ENCODE results near the gene UGT2A1. TPM values are rescaled to one million over a fixed set of nuclear protein-coding genes. Genes with fewer than 3 reads are reported as not detected.

The UGT2A1 gene
- total RNA-seq, result not detected
- polyA plus RNA-seq, result not detected
- long read RNA-seq, donor 1, result 0 reads
- long read RNA-seq, donor 2, result 0 reads
- long read RNA-seq, donor 3, result 0 reads

- DNase-seq, result no peak
- intact Hi-C loops (cut with DNase I), result no loop called here
- 83 to 93% (median 90%) methylated on average over 1 of the region's 1 CpG for WGBS, 3 donors
- H3K27ac ChIP-seq, result no peak within 1 kb of the TSS
- H3K4me1 ChIP-seq (ENCODE audit: insufficient read depth), result no peaks in the 10 kb centered on the region
- no peaks in the 10 kb centered on the region for H3K36me3 ChIP-seq
- no peaks in the 10 kb centered on the region for H3K9me3 ChIP-seq
- no peak within 1 kb of the TSS for H3K4me3 ChIP-seq
- no peaks in the 10 kb centered on the region for H3K27me3 ChIP-seq
- no peak for TF ChIP-seq POLR2A (IDR thresholded peaks at IDR 0.05)
- no peak for TF ChIP-seq EP300 (IDR thresholded peaks at IDR 0.05)
- no peak for TF ChIP-seq CTCF (IDR thresholded peaks at IDR 0.05)
Measured at GRCh38 chr4:69653147-69653546, at the start of gene UGT2A1. Gene UGT2A1, minus strand, starts transcription at chr4:69653247. Its CDS starts 5,603 bp downstream, at chr4:69647644.

- Histone ChIP-seq H3K27ac (no peak overlapping the region), H3K36me3 (no peaks in the 10 kb centered on the region), H3K4me1 (ENCODE audit: insufficient read depth) (no peaks in the 10 kb centered on the region), H3K4me3 (no peak overlapping the region), H3K9me3 (no peaks in the 10 kb centered on the region), H3K27me3 (no peaks in the 10 kb centered on the region)
- intact Hi-C loops (cut with DNase I), result loop anchor here in 1 of 4 donors (10.0 kb wide), 1 partner anchor 1437 kb away; no protein-coding TSS in a partner anchor
- TF ChIP-seq POLR2A (IDR thresholded peaks at IDR 0.05) (no peak), CTCF (IDR thresholded peaks at IDR 0.05) (no peak), EP300 (IDR thresholded peaks at IDR 0.05) (no peak)
- DNase-seq, result no peak
- 76 to 82% (median 78%) methylated on average over 3 of the region's 3 CpGs for WGBS, 3 donors
Measured at GRCh38 chr4:69702201-69702600, 49.2 kb upstream of the UGT2A1 start.

- 79 to 80% (median 80%) methylated on average over 4 of the region's 4 CpGs for WGBS, 3 donors
- TF ChIP-seq EP300 (IDR thresholded peaks at IDR 0.05), result no peak
- no peak for TF ChIP-seq POLR2A (IDR thresholded peaks at IDR 0.05)
- TF ChIP-seq CTCF (IDR thresholded peaks at IDR 0.05), result no peak
- Histone ChIP-seq H3K27me3 (no peaks in the 10 kb centered on the region), H3K4me3 (no peak overlapping the region), H3K36me3 (no peaks in the 10 kb centered on the region), H3K9me3 (no peaks in the 10 kb centered on the region), H3K4me1 (ENCODE audit: insufficient read depth) (no peaks in the 10 kb centered on the region), H3K27ac (no peak overlapping the region)
- intact Hi-C loops (cut with DNase I), result loop anchor here in 1 of 4 donors (10.0 kb wide), 1 partner anchor 1437 kb away; no protein-coding TSS in a partner anchor
- DNase-seq, result no peak
Measured at GRCh38 chr4:69701696-69702095, 48.6 kb upstream of the UGT2A1 start.

- Histone ChIP-seq H3K4me1 (ENCODE audit: insufficient read depth) (no peaks in the 10 kb centered on the region), H3K27me3 (no peaks in the 10 kb centered on the region), H3K27ac (no peak overlapping the region), H3K4me3 (no peak overlapping the region), H3K36me3 (no peaks in the 10 kb centered on the region), H3K9me3 (no peaks in the 10 kb centered on the region)
- TF ChIP-seq EP300 (IDR thresholded peaks at IDR 0.05), result no peak
- TF ChIP-seq POLR2A (IDR thresholded peaks at IDR 0.05), result no peak
- no peak for TF ChIP-seq CTCF (IDR thresholded peaks at IDR 0.05)
- 51 to 86% (median 72%) methylated on average over 1 of the region's 1 CpG for WGBS, 3 donors
- DNase-seq, result no peak
- intact Hi-C loops (cut with DNase I), result no loop called here
Measured at GRCh38 chr4:69697536-69698242, 44.6 kb upstream of the UGT2A1 start.

All from ovary (tissue), 10 donors.